GM21528 (cell line): ENCODE measurements around the gene CRIP1.

Experiments used
- ATAC-seq: cut with Tn5 transposase; IDR thresholded peaks from one replicate; pipeline ENCODE4 v1.9.1; 2021; ENCODE audit warnings: mild to moderate bottlenecking, moderate library complexity; ENCODE audit not compliant: unreplicated experiment, low FRiP score

Gene CRIP1

DNA sequence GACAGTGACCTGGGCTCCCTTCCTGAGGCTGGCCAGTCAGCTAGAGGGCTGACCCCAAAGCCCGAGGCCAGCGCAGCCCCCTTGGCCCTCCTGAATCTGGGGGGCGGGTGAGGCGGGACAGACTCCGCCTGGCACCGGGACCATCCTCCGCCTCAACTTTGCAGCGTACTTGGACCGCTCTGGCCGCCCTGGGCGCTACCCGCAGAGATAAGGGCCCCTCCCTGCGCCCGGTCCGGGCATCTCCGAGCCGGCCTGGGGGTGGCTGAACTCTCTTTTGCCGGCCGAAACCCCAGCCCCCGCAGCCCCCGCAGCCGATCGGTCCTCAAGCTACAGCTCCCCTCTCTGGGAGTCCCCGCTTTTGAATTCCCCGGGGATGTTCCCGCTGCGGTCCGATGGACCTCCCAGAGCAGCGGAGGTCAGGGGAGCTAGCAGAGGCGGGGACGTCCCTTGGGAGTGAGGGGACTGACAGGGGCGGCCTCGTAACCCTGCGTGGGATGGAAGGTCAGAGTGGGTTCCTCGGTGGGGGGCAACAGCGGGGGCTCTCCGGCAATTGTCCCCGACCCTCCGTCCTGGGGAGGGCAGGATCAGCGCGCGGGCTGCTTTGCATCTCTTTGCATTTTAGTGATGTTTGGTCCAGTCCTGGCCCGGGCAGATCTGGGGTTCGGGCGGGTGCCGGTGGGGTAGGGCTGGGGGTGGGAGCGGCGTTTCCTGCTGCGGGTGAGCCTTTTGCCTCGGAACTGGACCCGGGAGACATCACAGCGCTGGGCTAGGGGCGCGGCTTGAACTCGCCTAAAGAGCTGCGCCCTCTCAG, at the start of gene CRIP1:
Gene CRIP1, plus strand, starts transcription at position 724 of the 811 bp plus-strand sequence. CDS start 374 bp downstream, outside the sequence.
- ATAC-seq = no peak

GRCh38 chr14:105436891-105437722, 49.6 kb upstream of the CRIP1 start:
- no peak for ATAC-seq

DNA sequence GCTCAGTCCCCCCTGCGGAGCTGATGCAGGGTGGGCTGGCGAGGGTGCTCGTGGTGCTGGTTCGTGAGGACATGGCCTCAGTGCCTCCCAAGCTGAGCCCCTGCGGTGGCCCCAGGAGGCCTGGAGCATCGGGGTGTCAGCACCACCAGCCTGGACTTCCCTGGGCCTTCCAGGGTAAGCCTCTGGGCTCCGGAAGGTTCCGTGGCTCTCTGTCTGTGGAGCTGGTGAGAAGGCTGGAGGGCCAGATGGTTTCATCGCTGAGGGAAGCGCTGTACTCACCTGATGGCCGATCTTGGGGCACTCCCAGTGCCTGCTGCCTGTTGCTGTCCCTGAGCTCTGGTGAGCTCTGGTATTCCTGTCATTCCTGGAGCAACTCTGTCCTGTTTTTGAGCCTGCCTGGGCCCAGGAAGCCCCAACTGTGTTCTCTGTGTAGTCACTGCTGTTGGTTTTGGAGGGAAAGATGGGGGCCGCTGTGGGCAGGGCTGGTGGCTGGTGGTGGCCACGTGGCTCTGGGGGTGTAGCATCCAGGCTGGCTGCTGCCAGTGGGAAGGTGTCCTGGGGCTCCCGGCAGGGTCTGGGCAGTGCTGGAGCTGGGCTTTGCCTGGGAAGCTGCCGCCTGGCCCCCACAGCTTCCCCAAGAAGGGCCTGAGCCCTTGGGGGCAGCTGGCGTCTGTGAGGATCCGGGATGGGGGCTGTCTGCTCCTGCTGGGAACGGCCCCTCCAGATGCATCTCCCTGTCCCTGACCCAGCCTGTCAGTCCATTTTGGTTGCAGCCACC, 48.8 kb upstream of the CRIP1 start:
- ATAC-seq = no peak

- no peak for ATAC-seq
These were observed 47.5 kb upstream of the CRIP1 start for GRCh38 chr14:105439179-105439578.

DNA sequence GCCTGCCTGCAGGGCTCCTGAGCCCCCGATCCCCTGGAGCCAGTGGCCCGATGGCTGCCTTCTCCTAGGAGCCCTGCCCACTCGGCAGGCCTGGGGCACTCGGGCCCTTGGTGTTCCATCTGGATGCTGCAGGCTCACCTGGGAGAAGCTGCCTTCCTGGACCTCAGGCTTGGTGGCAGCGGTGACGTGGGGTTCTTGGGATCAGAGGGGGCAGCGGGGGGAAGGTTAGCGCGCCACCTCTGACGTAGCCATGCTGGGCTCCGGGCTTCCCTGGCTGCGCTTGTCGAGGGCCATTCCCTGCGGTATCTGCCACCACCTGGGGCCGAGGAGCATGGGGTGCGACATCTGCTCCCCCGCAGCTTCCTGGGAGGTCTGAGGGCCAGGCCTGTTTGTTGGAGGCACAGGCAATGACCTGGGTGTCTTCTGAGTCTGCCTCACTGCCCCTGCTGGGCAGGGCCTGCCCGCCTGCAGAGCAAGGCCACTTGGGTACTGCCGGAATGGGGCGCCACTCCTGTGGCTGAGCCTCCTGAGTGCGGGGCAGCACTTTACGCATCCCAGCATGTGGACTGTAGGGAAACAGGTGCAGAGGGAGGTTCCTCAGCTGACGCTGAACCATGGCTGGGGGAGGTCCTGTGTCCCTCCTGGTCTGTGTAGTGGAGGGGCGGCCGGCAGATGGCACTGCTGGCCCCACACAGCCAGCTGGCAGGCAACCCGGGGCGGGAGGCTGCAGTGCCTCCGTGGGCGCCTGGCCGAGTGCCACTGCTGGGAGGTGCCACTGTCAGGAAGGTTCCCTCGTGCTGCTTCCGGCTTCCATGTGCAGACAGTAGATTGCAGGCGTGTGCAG, 46.8 kb upstream of the CRIP1 start:
- ATAC-seq = no peak

GRCh38 chr14:105440554-105440900, 46.2 kb upstream of the CRIP1 start:
- ATAC-seq = no peak

DNA sequence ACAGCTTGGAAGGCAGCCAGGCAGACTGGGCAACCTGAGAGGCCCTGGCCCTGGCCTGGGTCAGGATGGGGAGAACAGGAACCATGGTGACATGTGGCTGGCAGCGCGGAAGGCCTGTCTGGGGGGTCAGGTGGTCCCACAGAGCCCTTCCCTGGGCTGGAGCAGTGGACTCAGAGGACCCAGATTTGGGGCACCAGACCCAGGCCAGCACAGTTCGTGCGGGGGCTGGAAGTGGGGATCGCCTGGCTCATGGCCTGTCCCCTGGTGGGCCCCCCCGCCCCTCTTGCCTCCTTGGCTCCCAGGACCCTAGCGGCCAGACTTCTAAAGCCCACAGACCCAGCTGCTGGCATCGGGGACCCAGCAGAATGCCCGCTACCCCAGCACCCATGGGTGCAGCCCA, 45.7 kb upstream of the CRIP1 start:
- no peak for ATAC-seq

DNA sequence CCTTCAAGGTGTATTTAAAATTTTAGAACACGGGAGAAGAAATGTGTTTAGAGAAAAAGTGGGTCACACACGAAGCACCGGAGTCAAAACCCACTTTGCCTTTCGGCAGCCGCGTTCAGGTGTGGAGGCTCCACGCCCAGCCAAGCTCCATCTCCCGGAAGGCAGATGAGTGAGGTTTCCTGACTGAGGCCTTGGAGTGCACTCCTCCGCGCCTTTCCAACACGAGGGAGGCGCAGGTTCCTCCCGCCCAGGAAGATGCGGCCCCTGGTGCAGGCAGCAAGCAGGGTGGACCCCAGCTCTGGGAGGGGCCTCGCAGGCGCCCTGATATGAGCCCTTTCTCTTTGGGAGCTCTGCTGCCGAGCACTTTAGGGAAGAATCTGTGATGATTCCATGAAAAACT, 44.6 kb upstream of the CRIP1 start:
- ATAC-seq = no peak

- ATAC-seq = no peak
These were observed 43.9 kb upstream of the CRIP1 start for GRCh38 chr14:105442834-105443233.

- no peak for ATAC-seq
These were observed 41.8 kb upstream of the CRIP1 start for GRCh38 chr14:105444859-105445258.

DNA sequence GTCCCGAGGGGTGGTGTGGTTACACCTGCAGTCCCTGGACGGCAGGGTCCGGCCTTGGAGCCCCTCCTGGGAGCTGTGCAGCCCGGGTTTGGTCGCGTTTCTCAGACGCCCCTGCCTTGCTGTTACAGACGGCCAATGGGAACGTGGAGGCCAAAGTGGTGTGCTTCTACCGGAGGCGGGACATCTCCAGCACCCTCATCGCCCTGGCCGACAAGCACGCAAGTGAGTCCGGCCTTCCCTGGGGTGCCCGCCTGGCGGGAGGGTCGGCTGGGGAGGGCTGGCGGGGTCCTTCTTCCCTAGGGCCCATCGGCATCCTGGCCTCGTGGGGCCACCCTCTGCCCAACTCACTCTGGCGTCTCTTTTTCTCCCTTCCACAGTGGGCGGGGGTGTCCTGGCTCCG, 41.4 kb upstream of the CRIP1 start:
- no peak for ATAC-seq

GRCh38 chr14:105445901-105446845, 40.5 kb upstream of the CRIP1 start:
- no peak for ATAC-seq

DNA sequence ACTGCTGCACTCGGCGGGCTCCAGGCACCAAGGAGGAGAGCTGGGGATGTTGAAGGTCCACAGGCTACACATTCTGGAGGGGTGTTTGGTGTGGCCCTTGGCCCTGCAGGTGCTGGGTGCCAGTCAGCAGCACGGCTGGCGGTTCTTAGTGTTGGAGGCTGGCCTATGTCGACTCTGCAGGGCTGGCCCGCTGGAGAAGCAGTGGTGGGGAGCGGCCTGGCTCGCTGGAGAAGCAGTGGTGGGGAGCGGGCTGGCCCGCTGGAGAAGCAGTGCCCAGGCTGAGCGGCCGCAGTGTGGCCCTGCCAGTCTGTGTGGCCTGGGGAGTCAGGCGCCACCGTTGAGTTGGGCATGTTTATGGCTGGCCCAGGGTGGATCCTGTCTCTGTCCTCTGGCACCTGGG, 39.7 kb upstream of the CRIP1 start:
- no peak for ATAC-seq

GRCh38 chr14:105447651-105448640, 38.7 kb upstream of the CRIP1 start:
- no peak for ATAC-seq

DNA sequence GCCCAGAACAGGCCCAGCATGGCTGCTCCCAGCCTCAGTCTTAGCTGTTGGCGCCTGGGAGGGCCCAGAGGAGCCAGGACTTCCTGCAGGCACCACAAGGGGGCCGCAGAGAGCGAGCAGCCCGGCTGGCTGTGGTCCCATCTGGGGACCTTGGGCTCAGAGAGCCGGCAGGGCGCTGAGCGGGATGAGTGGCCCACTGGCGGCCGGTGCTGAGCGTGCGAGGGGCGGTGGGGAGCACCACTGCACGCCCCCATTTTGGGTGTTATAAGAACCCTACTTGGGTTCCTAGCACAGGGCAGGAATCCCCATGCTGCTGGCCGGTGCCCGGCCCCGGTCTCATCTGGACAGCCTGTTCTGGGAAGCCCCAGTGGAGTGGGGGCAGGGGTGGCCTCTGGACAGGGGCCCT, 38.0 kb upstream of the CRIP1 start:
- ATAC-seq = no peak

GRCh38 chr14:105449276-105450122, 37.2 kb upstream of the CRIP1 start:
- ATAC-seq = no peak

GRCh38 chr14:105450123-105450505, 36.6 kb upstream of the CRIP1 start:
- no peak for ATAC-seq
